Measurements from ENCODE around the gene TPRN. TPM values are rescaled to one million over a fixed set of nuclear protein-coding genes. Genes with fewer than 3 reads are reported as not detected.

The TPRN gene
- total RNA-seq, 4 donors from 2014 or later: 6.5 to 13.5 (median 9.9) TPM

GRCh38 chr9:137168904-137169856 is 31.4 kb downstream of the TPRN start:
- no peak for DNase-seq
- 2 to 3% methylated on average over 7 to 13 of the region's 124 CpGs for WGBS, 2 donors

GRCh38 chr9:137168573-137168903 is 32.0 kb downstream of the TPRN start:
- TF ChIP-seq POLR2A (IDR thresholded peaks at IDR 0.05) (no peak), CTCF (IDR thresholded peaks at IDR 0.05) (no peak)
- peaks cover 7 to 26% of the 10 kb centered on the region in 2 donors for H3K4me1 ChIP-seq
- no peak for DNase-seq
- H3K4me3 ChIP-seq (replicated peaks in 1 of 3): peak overlapping the region in 1 of 3 donors; percentile 17
- WGBS, 2 donors: 0 to 2% methylated on average over 1 to 10 of the region's 36 CpGs
- peaks cover 31% of the 10 kb centered on the region for H3K27me3 ChIP-seq
- no peak overlapping the region for H3K27ac ChIP-seq
- H3K36me3 ChIP-seq: no peaks in the 10 kb centered on the region
- intact Hi-C loops (cut with DNase I): no loop called here
- H3K9me3 ChIP-seq: no peaks in the 10 kb centered on the region

More at GRCh38 chr9:137168904-137169856, 31.4 kb downstream of the TPRN start:
- peaks cover 27% of the 10 kb centered on the region for H3K27me3 ChIP-seq
- no peaks in the 10 kb centered on the region for H3K36me3 ChIP-seq
- no peak for TF ChIP-seq CTCF (IDR thresholded peaks at IDR 0.05)
- no peak for TF ChIP-seq POLR2A (IDR thresholded peaks at IDR 0.05)
- H3K9me3 ChIP-seq: no peaks in the 10 kb centered on the region
- H3K27ac ChIP-seq: no peak overlapping the region
- H3K4me1 ChIP-seq: peaks cover 7 to 26% of the 10 kb centered on the region in 2 donors
- intact Hi-C loops (cut with DNase I): no loop called here
- H3K4me3 ChIP-seq (replicated peaks in 1 of 3): peak overlapping the region in 1 of 3 donors; percentile 17

GRCh38 chr9:137167747-137168572 is 32.6 kb downstream of the TPRN start:
- DNase-seq: no peak
- H3K4me3 ChIP-seq (replicated peaks in 1 of 3): peak overlapping the region in 1 of 3 donors; percentile 17

GRCh38 chr9:137167277-137167746 is 33.2 kb downstream of the TPRN start:
- Histone ChIP-seq H3K27me3 (peaks cover 34% of the 10 kb centered on the region), H3K36me3 (no peaks in the 10 kb centered on the region), H3K4me1 (peaks cover 16 to 37% of the 10 kb centered on the region in 2 donors), H3K27ac (no peak overlapping the region), H3K4me3 (replicated peaks in 1 of 3) (no peak overlapping the region), H3K9me3 (no peaks in the 10 kb centered on the region)
- TF ChIP-seq CTCF (IDR thresholded peaks at IDR 0.05) (no peak), POLR2A (IDR thresholded peaks at IDR 0.05) (no peak)
- 29 to 40% methylated on average over 1 to 18 of the region's 44 CpGs for WGBS, 2 donors
- intact Hi-C loops (cut with DNase I): no loop called here
- DNase-seq: no peak

More at GRCh38 chr9:137167747-137168572, 32.6 kb downstream of the TPRN start:
- no peak overlapping the region for H3K27ac ChIP-seq
- WGBS, 2 donors: 4 to 7% methylated on average over 3 to 11 of the region's 57 CpGs
- intact Hi-C loops (cut with DNase I): no loop called here
- peaks cover 31% of the 10 kb centered on the region for H3K27me3 ChIP-seq
- TF ChIP-seq POLR2A (IDR thresholded peaks at IDR 0.05) (no peak), CTCF (IDR thresholded peaks at IDR 0.05) (no peak)
- H3K36me3 ChIP-seq: no peaks in the 10 kb centered on the region
- no peaks in the 10 kb centered on the region for H3K9me3 ChIP-seq
- peaks cover 11 to 31% of the 10 kb centered on the region in 2 donors for H3K4me1 ChIP-seq
